ENCODE data around the gene ADH7.

DNA sequence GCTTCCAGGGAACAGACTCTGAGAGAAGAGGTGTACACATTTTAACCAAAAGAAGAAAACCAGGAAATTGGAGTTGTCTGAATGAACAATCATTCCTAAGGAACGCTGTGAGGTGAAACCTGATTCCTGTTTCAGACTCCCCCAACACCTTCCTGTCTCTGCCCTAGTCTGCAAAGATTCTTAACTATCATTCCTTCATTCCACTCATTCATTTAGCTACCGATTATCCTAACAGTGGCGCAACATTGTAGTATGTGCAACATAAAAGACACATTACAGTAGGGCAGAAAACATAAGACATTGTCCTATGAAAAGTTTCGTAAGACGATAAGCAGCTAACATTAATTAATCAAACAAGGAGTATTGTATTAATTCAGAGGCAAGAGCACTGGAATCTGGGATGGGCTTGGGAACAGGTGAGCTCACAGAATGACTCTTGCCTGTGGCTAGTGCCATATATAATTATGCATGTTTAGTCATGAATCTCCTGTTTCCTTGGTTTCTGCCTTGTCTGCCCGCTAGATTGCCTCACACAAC is 23.8 kb upstream of the ADH7 start:
- TF ChIP-seq CEBPB (IDR thresholded peaks at IDR 0.05; ENCODE audit: low read depth, low read length): no peak
- TF ChIP-seq HDAC2 (IDR thresholded peaks at IDR 0.05; ENCODE audit: borderline replicate concordance in 1 of 2, low read depth in 2 of 2, low read length in 2 of 2): no peak
- TF ChIP-seq SP2 (IDR thresholded peaks at IDR 0.05; ENCODE audit: low read length): no peak
- TF ChIP-seq POLR2AphosphoS5 (IDR thresholded peaks at IDR 0.05; ENCODE audit: low read depth, low read length): no peak
- TF ChIP-seq SP4 (IDR thresholded peaks at IDR 0.05; ENCODE audit: low read length): no peak

All from H1 (cell line).